Limb (tissue), 2 donors: ENCODE measurements around the gene ZSCAN32.

ENCODE experiments used
- DNase-seq, 2 donors: peaks; one replicate each; pipeline ENCODE4 v3.0.0-alpha.2; 2016; ENCODE audit errors: extremely low spot score in 2 of 2

ZSCAN32 gene

DNA sequence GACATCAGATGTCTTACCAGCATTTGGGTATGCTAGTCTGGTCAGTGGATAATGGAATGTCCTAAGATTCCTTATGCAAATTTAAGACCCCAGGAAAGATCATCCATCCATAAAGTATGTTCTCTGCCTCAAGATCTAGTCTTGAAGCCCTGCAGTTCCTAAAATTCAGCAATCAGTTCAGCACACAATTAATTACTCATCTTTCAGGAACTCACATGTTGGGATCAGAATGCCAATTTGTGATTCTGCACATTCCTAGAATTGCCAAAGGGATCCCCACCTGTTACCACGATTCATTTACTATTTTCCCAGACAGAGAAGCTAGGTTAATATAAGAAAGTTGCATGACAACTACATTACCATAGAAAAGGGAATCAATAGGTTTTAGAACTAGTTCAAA, 41.9 kb downstream of the ZSCAN32 start:
- no peak for DNase-seq

DNA sequence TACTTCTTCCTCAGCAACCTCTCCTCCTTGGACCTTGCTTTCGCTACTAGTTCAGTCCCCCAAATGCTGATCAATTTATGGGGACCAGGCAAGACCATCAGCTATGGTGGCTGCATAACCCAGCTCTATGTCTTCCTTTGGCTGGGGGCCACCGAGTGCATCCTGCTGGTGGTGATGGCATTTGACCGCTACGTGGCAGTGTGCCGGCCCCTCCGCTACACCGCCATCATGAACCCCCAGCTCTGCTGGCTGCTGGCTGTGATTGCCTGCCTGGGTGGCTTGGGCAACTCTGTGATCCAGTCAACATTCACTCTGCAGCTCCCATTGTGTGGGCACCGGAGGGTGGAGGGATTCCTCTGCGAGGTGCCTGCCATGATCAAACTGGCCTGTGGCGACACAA, 44.7 kb downstream of the ZSCAN32 start:
- DNase-seq, result no peak

DNA sequence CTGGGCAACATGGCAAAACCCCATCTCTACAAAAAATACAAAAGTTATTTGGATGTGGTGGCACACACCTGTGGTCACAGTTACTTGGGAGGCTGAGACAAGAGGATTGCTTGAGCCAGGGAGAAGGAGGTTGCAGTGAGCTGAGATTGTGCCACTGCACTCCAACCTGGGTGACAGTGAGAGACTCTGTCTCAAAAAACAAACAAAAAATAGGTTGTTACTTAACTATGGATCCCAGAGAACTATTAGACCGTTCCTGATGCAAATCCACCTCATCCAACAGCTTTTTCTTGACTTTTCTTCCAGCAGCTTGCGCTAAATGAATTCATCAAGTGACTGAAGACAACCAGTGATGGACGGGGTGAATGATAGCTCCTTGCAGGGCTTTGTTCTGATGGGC, 45.2 kb downstream of the ZSCAN32 start, which contains the start of gene OR2C1:
TSS of gene OR2C1 (plus strand) at position 301 of the 400 bp plus-strand sequence. CDS start at position 353, 52 bp downstream.
- no peak for DNase-seq

DNA sequence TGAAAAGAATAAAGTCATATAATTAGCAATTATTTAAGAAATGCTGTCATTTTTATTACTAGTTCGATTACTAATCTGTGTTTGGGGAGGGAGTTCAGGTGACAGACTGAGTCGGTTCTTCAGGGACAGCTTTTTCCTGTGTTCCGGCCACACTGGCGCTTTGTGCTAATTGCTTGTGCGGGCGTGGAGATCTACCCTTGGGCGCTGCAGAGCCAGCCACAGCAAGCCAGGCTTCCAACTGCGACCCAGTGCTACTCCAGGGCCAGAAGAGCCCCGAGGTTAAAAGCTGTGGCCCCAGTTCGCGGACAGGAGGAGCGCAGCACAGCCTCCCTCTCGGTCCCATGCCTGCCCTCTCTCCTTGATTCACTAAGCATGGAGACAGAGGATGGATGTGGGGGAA, 51.6 kb downstream of the ZSCAN32 start:
- no peak for DNase-seq

DNA sequence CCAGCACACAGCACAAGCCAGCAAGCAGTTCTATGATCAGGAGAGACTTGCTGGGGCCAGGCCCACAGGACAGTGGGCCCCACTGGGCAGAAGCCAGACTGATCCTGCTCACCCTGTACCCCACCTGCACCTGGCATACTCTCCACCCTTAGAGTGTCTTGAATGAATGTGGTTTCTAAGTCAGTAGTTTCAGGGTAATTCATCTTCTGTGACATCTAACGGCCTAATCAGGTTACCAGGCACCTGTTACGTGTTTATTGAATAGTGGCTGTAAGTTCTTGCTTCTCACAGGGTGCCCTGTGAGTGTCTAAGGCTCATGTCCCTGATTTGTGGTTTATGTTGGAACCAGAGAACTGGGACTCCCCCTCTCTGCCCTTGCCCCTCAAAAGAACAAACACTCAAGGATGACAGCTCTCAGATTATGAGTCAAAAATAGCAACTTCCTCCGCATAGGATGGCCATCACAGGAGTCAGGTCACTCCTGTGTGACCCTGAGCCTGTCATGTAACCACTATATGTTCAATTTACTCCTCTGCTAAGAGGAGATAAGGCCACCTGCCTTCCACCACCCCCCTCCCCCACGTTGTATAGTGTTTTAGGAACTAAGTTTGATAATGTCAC, 52.1 kb downstream of the ZSCAN32 start:
- DNase-seq, result no peak

DNA sequence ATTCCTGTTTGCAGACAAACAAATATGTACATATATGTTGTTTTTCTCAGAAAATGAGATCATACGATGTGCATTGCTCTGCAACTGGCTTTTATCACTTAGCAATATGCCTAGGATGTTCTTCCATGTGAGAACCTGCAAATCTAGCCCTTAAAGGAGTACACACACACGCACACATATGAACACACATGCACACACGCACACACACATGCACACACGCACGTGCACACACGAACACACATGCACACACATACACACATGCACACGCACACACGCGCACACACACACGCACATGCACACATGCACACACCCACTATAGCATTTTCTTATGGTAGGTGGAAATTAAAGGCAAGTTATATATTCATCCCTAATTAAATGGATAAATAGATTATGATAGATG, 53.2 kb downstream of the ZSCAN32 start:
- DNase-seq, result no peak

DNA sequence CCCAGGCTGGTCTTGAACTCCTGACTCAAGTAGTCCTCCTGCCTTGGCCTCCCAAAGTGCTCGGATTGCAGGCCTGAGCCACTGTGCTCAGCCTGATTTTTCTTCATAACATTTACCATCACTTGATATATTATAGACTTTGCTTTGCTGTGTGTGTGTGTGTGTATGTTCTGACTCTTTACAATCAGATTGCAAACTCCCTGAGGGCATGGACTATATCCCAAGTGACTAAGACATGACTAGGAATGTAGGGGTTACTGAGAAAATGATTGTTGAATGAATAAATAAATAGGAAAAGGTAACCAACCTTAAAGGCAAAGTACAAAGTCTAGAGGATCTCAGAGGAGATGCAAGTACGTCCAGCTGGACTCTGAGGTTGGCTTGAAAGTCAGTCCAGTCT, 54.8 kb downstream of the ZSCAN32 start:
- no peak for DNase-seq
